ENCODE results near the gene DUSP2.

DUSP2 gene

GRCh38 chr2:96137321-96138178, 7.7 kb downstream of the DUSP2 start:
- no peak overlapping the region for H3K4me3 ChIP-seq (ENCODE audit: low read depth, low read length)
- no peak for DNase-seq (ENCODE audit: low read depth)

GRCh38 chr2:96136129-96136720, 9.0 kb downstream of the DUSP2 start:
- no peak for DNase-seq (ENCODE audit: low read depth)
- no peak overlapping the region for H3K4me3 ChIP-seq (ENCODE audit: low read depth, low read length)

GRCh38 chr2:96135621-96136020, 9.6 kb downstream of the DUSP2 start:
- no peak overlapping the region for H3K4me3 ChIP-seq (ENCODE audit: low read depth, low read length)
- DNase-seq (ENCODE audit: low read depth), result no peak

- no peak for DNase-seq (ENCODE audit: low read depth)
- H3K4me3 ChIP-seq (ENCODE audit: low read depth, low read length), result no peak overlapping the region
Observed at GRCh38 chr2:96135171-96135570, 10.1 kb downstream of the DUSP2 start.

- DNase-seq (ENCODE audit: low read depth), result no peak
Observed at GRCh38 chr2:96134421-96134820, 10.8 kb downstream of the DUSP2 start.

GRCh38 chr2:96131813-96132745, 13.2 kb downstream of the DUSP2 start:
- no peak for DNase-seq (ENCODE audit: low read depth)
- no peak overlapping the region for H3K4me3 ChIP-seq (ENCODE audit: low read depth, low read length)

More at GRCh38 chr2:96134421-96134820, 10.8 kb downstream of the DUSP2 start:
- H3K4me3 ChIP-seq (ENCODE audit: low read depth, low read length), result no peak overlapping the region

GRCh38 chr2:96131152-96131812, 14.0 kb downstream of the DUSP2 start:
- H3K4me3 ChIP-seq (ENCODE audit: low read depth, low read length), result no peak overlapping the region
- DNase-seq (ENCODE audit: low read depth), result no peak

GRCh38 chr2:96130483-96130882, 14.8 kb downstream of the DUSP2 start:
- DNase-seq (ENCODE audit: low read depth), result no peak

GRCh38 chr2:96129528-96130120, 15.6 kb downstream of the DUSP2 start:
- no peak for DNase-seq (ENCODE audit: low read depth)
- no peak overlapping the region for H3K4me3 ChIP-seq (ENCODE audit: low read depth, low read length)

More at GRCh38 chr2:96130483-96130882, 14.8 kb downstream of the DUSP2 start:
- H3K4me3 ChIP-seq (ENCODE audit: low read depth, low read length), result no peak overlapping the region

- no peak for DNase-seq (ENCODE audit: low read depth)
Observed at GRCh38 chr2:96128456-96128855, 16.8 kb downstream of the DUSP2 start.

GRCh38 chr2:96124406-96125265, 20.6 kb downstream of the DUSP2 start:
- no peak for DNase-seq (ENCODE audit: low read depth)

More at GRCh38 chr2:96128456-96128855, 16.8 kb downstream of the DUSP2 start:
- no peak overlapping the region for H3K4me3 ChIP-seq (ENCODE audit: low read depth, low read length)

GRCh38 chr2:96123936-96124335, 21.3 kb downstream of the DUSP2 start:
- DNase-seq (ENCODE audit: low read depth), result no peak
- no peak overlapping the region for H3K4me3 ChIP-seq (ENCODE audit: low read depth, low read length)

More at GRCh38 chr2:96124406-96125265, 20.6 kb downstream of the DUSP2 start:
- no peak overlapping the region for H3K4me3 ChIP-seq (ENCODE audit: low read depth, low read length)

- DNase-seq (ENCODE audit: low read depth), result no peak
- no peak overlapping the region for H3K4me3 ChIP-seq (ENCODE audit: low read depth, low read length)
Observed at GRCh38 chr2:96123290-96123689, 21.9 kb downstream of the DUSP2 start.

- no peak for DNase-seq (ENCODE audit: low read depth)
Observed at GRCh38 chr2:96122391-96122790, 22.8 kb downstream of the DUSP2 start.

GRCh38 chr2:96121414-96121813, 23.8 kb downstream of the DUSP2 start:
- no peak overlapping the region for H3K4me3 ChIP-seq (ENCODE audit: low read depth, low read length)
- no peak for DNase-seq (ENCODE audit: low read depth)

More at GRCh38 chr2:96122391-96122790, 22.8 kb downstream of the DUSP2 start:
- H3K4me3 ChIP-seq (ENCODE audit: low read depth, low read length), result no peak overlapping the region

GRCh38 chr2:96120991-96121390, 24.2 kb downstream of the DUSP2 start:
- no peak for DNase-seq (ENCODE audit: low read depth)
- no peak overlapping the region for H3K4me3 ChIP-seq (ENCODE audit: low read depth, low read length)

- no peak overlapping the region for H3K4me3 ChIP-seq (ENCODE audit: low read depth, low read length)
- DNase-seq (ENCODE audit: low read depth), result no peak
Observed at GRCh38 chr2:96120091-96120720, 25.0 kb downstream of the DUSP2 start.

GRCh38 chr2:96119389-96119751, 25.9 kb downstream of the DUSP2 start:
- H3K4me3 ChIP-seq (ENCODE audit: low read depth, low read length), result no peak overlapping the region
- DNase-seq (ENCODE audit: low read depth), result no peak

All from skeletal muscle cell (primary cell).